IMR-90 (cell line): ENCODE data around the gene OFD1. TPM values are rescaled to one million over a fixed set of nuclear protein-coding genes. Genes with fewer than 3 reads are reported as not detected.

Source experiments
- ATAC-seq: fragments of 200-7000 bp; cut with Tn5 transposase; 2 replicates; pipeline ENCODE4 v1.9.1; 2020; ENCODE audit warnings: low read depth, mild to moderate bottlenecking, moderate library complexity
- BruUV-seq: library from RNA; stranded (reverse); fragments of 400-500 nt; replicated peaks from 2 replicates; lab custom pipeline; 2021; lab: Mats Ljungman, UMichigan
- CTCF ChIA-PET: fragments of 300-600 bp; formaldehyde crosslinking; extraction: SDS; loops from one replicate; lab custom pipeline; 2021; ENCODE audit warnings: antibody characterized with exemption; lab: Yijun Ruan, JAX
- POLR2A ChIA-PET: fragments of 300-600 bp; sonication (Branson Sonifier 250); formaldehyde crosslinking; loops from one replicate; lab custom pipeline; 2022; ENCODE audit warnings: antibody characterized with exemption; ENCODE audit not compliant: unreplicated experiment; lab: Charles Lee
- DNase-seq: peaks from one replicate; pipeline ENCODE4 v3.0.0; 2013
- H2AFZ ChIP-seq: replicated peaks from 2 replicates; pipeline ENCODE3; 2013; ENCODE audit warnings: low read length, mild to moderate bottlenecking; ENCODE audit not compliant: poor library complexity
- H2AK5ac ChIP-seq: 2 replicates; pipeline ENCODE4 v1.6.1; 2013; ENCODE audit warnings: low read depth, low read length, inconsistent platforms
- H2AK9ac ChIP-seq: replicated peaks from 2 replicates; pipeline ENCODE3; 2013; ENCODE audit warnings: mild to moderate bottlenecking, low read depth, low read length, moderate library complexity; ENCODE audit not compliant: poor library complexity
- H2BK120ac ChIP-seq: 2 replicates; pipeline ENCODE4 v1.6.1; 2013; ENCODE audit warnings: low read depth, low read length, inconsistent platforms
- H2BK15ac ChIP-seq: 3 replicates; pipeline ENCODE4 v1.6.1; 2013; ENCODE audit warnings: low read depth, low read length, inconsistent platforms
- H2BK20ac ChIP-seq: 2 replicates; pipeline ENCODE4 v1.6.1; 2013; ENCODE audit warnings: low read depth, mild to moderate bottlenecking, inconsistent platforms, low read length, moderate library complexity
- H2BK5ac ChIP-seq: 2 replicates; pipeline ENCODE4 v1.6.1; 2013; ENCODE audit warnings: mild to moderate bottlenecking, low read depth, low read length, inconsistent platforms; ENCODE audit not compliant: poor library complexity, severe bottlenecking
- H3K14ac ChIP-seq: replicated peaks from 2 replicates; pipeline ENCODE4 v1.6.1; 2013; ENCODE audit warnings: low read depth, low read length, inconsistent platforms
- H3K18ac ChIP-seq: 2 replicates; pipeline ENCODE4 v1.6.1; 2013; ENCODE audit warnings: low read depth, low read length, control low read depth
- H3K23ac ChIP-seq: 2 replicates; pipeline ENCODE4 v1.6.1; 2013; ENCODE audit warnings: low read depth, low read length, inconsistent platforms
- H3K27ac ChIP-seq: 2 replicates; pipeline ENCODE4 v1.5.1; 2013; ENCODE audit warnings: mild to moderate bottlenecking, control low read depth, low read length; ENCODE audit not compliant: insufficient read depth
- H3K27me3 ChIP-seq: 2 replicates; pipeline ENCODE4 v1.6.1; 2013; ENCODE audit warnings: low read length; ENCODE audit not compliant: control insufficient read depth, insufficient read depth
- H3K36me3 ChIP-seq: 2 replicates; pipeline ENCODE4 v1.6.1; 2013; ENCODE audit warnings: low read length, mixed read lengths; ENCODE audit not compliant: control insufficient read depth, insufficient read depth
- H3K4ac ChIP-seq: 2 replicates; pipeline ENCODE4 v1.6.1; 2013; ENCODE audit warnings: low read depth, low read length, inconsistent platforms
- H3K4me1 ChIP-seq: 2 replicates; pipeline ENCODE4 v1.6.1; 2013; ENCODE audit warnings: low read length, mixed read lengths; ENCODE audit not compliant: control insufficient read depth, insufficient read depth
- H3K4me2 ChIP-seq: 2 replicates; pipeline ENCODE4 v1.6.1; 2013; ENCODE audit warnings: low read depth, mild to moderate bottlenecking, control low read depth, low read length, moderate library complexity
- H3K4me3 ChIP-seq: 2 replicates; pipeline ENCODE4 v1.5.1; 2013; ENCODE audit warnings: low read depth, mild to moderate bottlenecking, control low read depth, low read length, moderate library complexity; ENCODE audit not compliant: insufficient read depth
- H3K56ac ChIP-seq: 2 replicates; pipeline ENCODE4 v1.6.1; 2013; ENCODE audit warnings: low read length, inconsistent platforms; ENCODE audit not compliant: insufficient read depth; ENCODE audit errors: extremely low read depth
- H3K79me1 ChIP-seq, 2 experiments: 2 replicates each; pipeline ENCODE4 v1.6.1; 2013; ENCODE audit warnings: low read length in 2 of 2, inconsistent platforms in 1 of 2, low read depth in 1 of 2
- H3K9ac ChIP-seq: 2 replicates; pipeline ENCODE4 v1.6.1; 2013; ENCODE audit warnings: low read depth, low read length, control low read depth
- H3K9me1 ChIP-seq: 2 replicates; pipeline ENCODE4 v1.6.1; 2013; ENCODE audit warnings: low read length, inconsistent platforms; ENCODE audit not compliant: insufficient read depth
- H3K9me3 ChIP-seq: 2 replicates; pipeline ENCODE4 v1.6.1; 2013; ENCODE audit warnings: low read length; ENCODE audit not compliant: control insufficient read depth, insufficient read depth
- H4K20me1 ChIP-seq: 2 replicates; pipeline ENCODE4 v1.6.1; 2013; ENCODE audit warnings: low read length, inconsistent platforms; ENCODE audit not compliant: insufficient read depth
- H4K5ac ChIP-seq: 2 replicates; pipeline ENCODE4 v1.6.1; 2013; ENCODE audit warnings: mild to moderate bottlenecking, low read depth, low read length, control low read depth
- H4K8ac ChIP-seq, 2 experiments: 2 replicates each; pipeline ENCODE4 v1.6.1; 2013; ENCODE audit warnings: low read depth in 2 of 2, low read length in 2 of 2, control low read depth in 1 of 2, inconsistent platforms in 1 of 2
- H4K91ac ChIP-seq: 2 replicates; pipeline ENCODE4 v1.6.1; 2013; ENCODE audit warnings: low read depth, low read length, inconsistent platforms; ENCODE audit not compliant: insufficient read depth
- BHLHE40 ChIP-seq: fragments of 150-350 bp; IDR thresholded peaks from 2 replicates; pipeline ENCODE4 v1.6.1; 2016; ENCODE audit warnings: mild to moderate bottlenecking, low read depth, low read length
- CEBPB ChIP-seq: IDR thresholded peaks from 2 replicates; pipeline ENCODE4 v1.6.1; 2012; ENCODE audit warnings: low read depth, low read length, improper control_type of control experiment
- CHD1 ChIP-seq: IDR thresholded peaks from 2 replicates; pipeline ENCODE4 v1.6.1; 2012; ENCODE audit warnings: low read depth, low read length, improper control_type of control experiment
- FOS ChIP-seq: fragments of 150-350 bp; IDR thresholded peaks from 2 replicates; pipeline ENCODE4 v1.6.1; 2016; ENCODE audit warnings: low read depth, low read length
- MAFK ChIP-seq: IDR thresholded peaks from 2 replicates; pipeline ENCODE4 v1.6.1; 2012; ENCODE audit warnings: low read depth, low read length, improper control_type of control experiment
- MAZ ChIP-seq: IDR thresholded peaks from 2 replicates; pipeline ENCODE4 v1.6.1; 2012; ENCODE audit warnings: low read depth, mild to moderate bottlenecking, low read length, improper control_type of control experiment, moderate library complexity, borderline replicate concordance
- MXI1 ChIP-seq: IDR thresholded peaks from 2 replicates; pipeline ENCODE4 v1.6.1; 2012; ENCODE audit warnings: low read depth, mild to moderate bottlenecking, low read length, moderate library complexity, borderline replicate concordance
- NFE2L2 ChIP-seq: fragments of 150-350 bp; IDR thresholded peaks from 2 replicates; pipeline ENCODE4 v1.6.1; 2016; ENCODE audit warnings: low read depth, mild to moderate bottlenecking, low read length
- POLR2A ChIP-seq: IDR thresholded peaks from 2 replicates; pipeline ENCODE4 v1.6.1; 2012; ENCODE audit warnings: mild to moderate bottlenecking, low read depth, low read length
- RAD21 ChIP-seq: IDR thresholded peaks from 2 replicates; pipeline ENCODE4 v1.6.1; 2012; ENCODE audit warnings: low read length, improper control_type of control experiment
- RCOR1 ChIP-seq: IDR thresholded peaks from 2 replicates; pipeline ENCODE4 v1.6.1; 2012; ENCODE audit warnings: mild to moderate bottlenecking, low read length, improper control_type of control experiment; ENCODE audit not compliant: insufficient replicate concordance
- RFX5 ChIP-seq: IDR thresholded peaks from 2 replicates; pipeline ENCODE4 v1.8.0; 2012; ENCODE audit warnings: low read depth, mild to moderate bottlenecking, low read length, moderate library complexity
- SMC3 ChIP-seq: fragments of 150-350 bp; IDR thresholded peaks from 2 replicates; pipeline ENCODE4 v1.6.1; 2016; ENCODE audit warnings: low read depth, mild to moderate bottlenecking, antibody characterized with exemption, low read length, moderate library complexity
- WGBS, 2 experiments: methylation state at CpG; one replicate each; pipeline versions ENCODE4 v1.1.5 to v1.1.7; 2013; ENCODE audit warnings: missing lambda C conversion rate in 2 of 2; ENCODE audit not compliant: insufficient read length in 1 of 2; ENCODE audit errors: extremely low coverage in 2 of 2; 5-methylcytosine and 5-hydroxymethylcytosine counted together
- dilution Hi-C: fragments of 300-500 bp; cut with HindIII; formaldehyde crosslinking; loops from one replicate; pipeline ENCODE4 v1.14.3; 2018; ENCODE audit warnings: low sequenced_read_pairs; ENCODE audit not compliant: unreplicated experiment
- in situ Hi-C: fragments of 300-500 bp; cut with MboI; formaldehyde crosslinking; loops from 3 replicates; pipeline ENCODE4 v1.14.3; 2019; ENCODE audit warnings: low sequenced_read_pairs, inconsistent platforms, mixed read lengths
- intact Hi-C: fragments of 100-400 bp; cut with micrococcal nuclease; formaldehyde crosslinking; loops from 2 replicates; pipeline ENCODE4 v1.10.0; 2022
- polyA plus RNA-seq, 3 experiments: library from polyadenylated mRNA; depleted of rRNA; stranded (reverse); fragments of >200 nt; gene quantifications; 2 replicates each; pipeline ENCODE4 v1.2.3, GENCODE V29; 2012; ENCODE audit warnings: low replicate concordance in 1 of 3
- total RNA-seq: library from RNA; depleted of rRNA; stranded (reverse); fragments of >200 nt; gene quantifications from 2 replicates; pipeline ENCODE4 v1.2.3, GENCODE V29; 2012
- TF ChIP-seq, protein P1 (sequence below): fragments of 150-350 bp; IDR thresholded peaks from 2 replicates; pipeline ENCODE4 v1.6.1; 2017; ENCODE audit warnings: mild to moderate bottlenecking, antibody characterized with exemption, low read length, low read depth
- TF ChIP-seq, protein P2 (sequence below): fragments of 150-350 bp; IDR thresholded peaks from 2 replicates; pipeline ENCODE4 v1.6.1; 2016; ENCODE audit warnings: low read depth, mild to moderate bottlenecking, low read length, moderate library complexity, borderline replicate concordance
- TF ChIP-seq, protein P3 (sequence below): conservative IDR thresholded peaks from 2 replicates; pipeline ENCODE4 v1.5.1; 2012; ENCODE audit warnings: mild to moderate bottlenecking, low read depth, low read length, improper control_type of control experiment

Gene OFD1
- total and polyA plus RNA-seq, 2 of the 4 experiments (the other 2 are of a cell fraction): 8.4 to 8.6 TPM

DNA sequence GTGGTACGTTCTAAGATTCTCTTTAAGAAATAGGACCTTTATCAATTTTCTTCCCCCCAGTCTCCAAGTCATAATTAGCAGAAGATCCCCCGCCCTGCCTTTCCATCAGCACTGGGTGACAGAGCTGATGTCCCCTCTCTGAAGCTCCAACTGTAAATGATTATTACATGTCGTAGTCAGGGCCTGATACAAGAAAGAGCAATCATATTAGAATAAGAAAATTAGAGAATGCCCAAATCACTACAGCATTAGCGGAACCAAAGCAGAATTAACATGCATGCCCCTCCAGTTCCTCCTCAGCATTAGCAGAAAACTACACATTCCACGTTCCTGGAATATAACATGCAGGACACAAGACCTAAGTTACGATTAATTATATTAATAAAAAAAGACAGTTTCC, 81.6 kb downstream of the OFD1 start:
- Histone ChIP-seq H3K79me1 (no peaks in the 10 kb centered on the region), H3K18ac (no peak overlapping the region), H3K9me3 (no peaks in the 10 kb centered on the region), H4K20me1 (no peaks in the 10 kb centered on the region), H3K4me1 (no peaks in the 10 kb centered on the region), H3K27ac (no peak overlapping the region), H2BK5ac (no peak overlapping the region), H3K56ac (no peak overlapping the region), H3K9ac (no peak overlapping the region), H3K4me2 (no peak overlapping the region), H2AK9ac (no peak overlapping the region), H3K14ac (no peak overlapping the region), H3K36me3 (no peaks in the 10 kb centered on the region), H3K4me3 (no peak overlapping the region), H2AFZ (no peak overlapping the region), H2BK20ac (no peak overlapping the region), H4K8ac (no peak overlapping the region), H2AK5ac (no peak overlapping the region), H3K4ac (no peak overlapping the region), H2BK120ac (no peak overlapping the region), H3K9me1 (no peaks in the 10 kb centered on the region), H4K91ac (no peak overlapping the region), H2BK15ac (no peak overlapping the region), H3K27me3 (peaks cover 11% of the 10 kb centered on the region), H4K5ac (no peak overlapping the region), H3K23ac (no peak overlapping the region)
- intact Hi-C loops: no loop called here
- in situ Hi-C loops: no loop called here
- BruUV-seq: no TSS peak
- dilution Hi-C loops: no loop called here
- no CpG with 5 or more reads among the region's 6 CpGs for WGBS, 2 experiments
- CTCF ChIA-PET: no interaction called here
- DNase-seq (no peak), ATAC-seq (no peak)
- POLR2A ChIA-PET: no interaction called here
- TF ChIP-seq, protein P1, sequence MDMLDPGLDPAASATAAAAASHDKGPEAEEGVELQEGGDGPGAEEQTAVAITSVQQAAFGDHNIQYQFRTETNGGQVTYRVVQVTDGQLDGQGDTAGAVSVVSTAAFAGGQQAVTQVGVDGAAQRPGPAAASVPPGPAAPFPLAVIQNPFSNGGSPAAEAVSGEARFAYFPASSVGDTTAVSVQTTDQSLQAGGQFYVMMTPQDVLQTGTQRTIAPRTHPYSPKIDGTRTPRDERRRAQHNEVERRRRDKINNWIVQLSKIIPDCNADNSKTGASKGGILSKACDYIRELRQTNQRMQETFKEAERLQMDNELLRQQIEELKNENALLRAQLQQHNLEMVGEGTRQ: no peak
- TF ChIP-seq MAZ: no peak
- TF ChIP-seq, protein P2, sequence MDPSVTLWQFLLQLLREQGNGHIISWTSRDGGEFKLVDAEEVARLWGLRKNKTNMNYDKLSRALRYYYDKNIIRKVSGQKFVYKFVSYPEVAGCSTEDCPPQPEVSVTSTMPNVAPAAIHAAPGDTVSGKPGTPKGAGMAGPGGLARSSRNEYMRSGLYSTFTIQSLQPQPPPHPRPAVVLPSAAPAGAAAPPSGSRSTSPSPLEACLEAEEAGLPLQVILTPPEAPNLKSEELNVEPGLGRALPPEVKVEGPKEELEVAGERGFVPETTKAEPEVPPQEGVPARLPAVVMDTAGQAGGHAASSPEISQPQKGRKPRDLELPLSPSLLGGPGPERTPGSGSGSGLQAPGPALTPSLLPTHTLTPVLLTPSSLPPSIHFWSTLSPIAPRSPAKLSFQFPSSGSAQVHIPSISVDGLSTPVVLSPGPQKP: no peak
- TF ChIP-seq SMC3: no peak
- no peak for TF ChIP-seq BHLHE40
- no peak for TF ChIP-seq POLR2A
- TF ChIP-seq RCOR1: no peak
- no peak for TF ChIP-seq CHD1
- no peak for TF ChIP-seq MAFK
- no peak for TF ChIP-seq FOS
- no peak for TF ChIP-seq RAD21
- TF ChIP-seq RFX5: no peak
- no peak for TF ChIP-seq MXI1
- no peak for TF ChIP-seq CEBPB
- no peak for TF ChIP-seq NFE2L2
- TF ChIP-seq, protein P3, sequence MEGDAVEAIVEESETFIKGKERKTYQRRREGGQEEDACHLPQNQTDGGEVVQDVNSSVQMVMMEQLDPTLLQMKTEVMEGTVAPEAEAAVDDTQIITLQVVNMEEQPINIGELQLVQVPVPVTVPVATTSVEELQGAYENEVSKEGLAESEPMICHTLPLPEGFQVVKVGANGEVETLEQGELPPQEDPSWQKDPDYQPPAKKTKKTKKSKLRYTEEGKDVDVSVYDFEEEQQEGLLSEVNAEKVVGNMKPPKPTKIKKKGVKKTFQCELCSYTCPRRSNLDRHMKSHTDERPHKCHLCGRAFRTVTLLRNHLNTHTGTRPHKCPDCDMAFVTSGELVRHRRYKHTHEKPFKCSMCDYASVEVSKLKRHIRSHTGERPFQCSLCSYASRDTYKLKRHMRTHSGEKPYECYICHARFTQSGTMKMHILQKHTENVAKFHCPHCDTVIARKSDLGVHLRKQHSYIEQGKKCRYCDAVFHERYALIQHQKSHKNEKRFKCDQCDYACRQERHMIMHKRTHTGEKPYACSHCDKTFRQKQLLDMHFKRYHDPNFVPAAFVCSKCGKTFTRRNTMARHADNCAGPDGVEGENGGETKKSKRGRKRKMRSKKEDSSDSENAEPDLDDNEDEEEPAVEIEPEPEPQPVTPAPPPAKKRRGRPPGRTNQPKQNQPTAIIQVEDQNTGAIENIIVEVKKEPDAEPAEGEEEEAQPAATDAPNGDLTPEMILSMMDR: no peak
